HG03045 (cell line): Measurements from ENCODE around the gene KRTAP9-6.
"Not testable (repeated sequence)": the region's sequence is repeated elsewhere in the genome, so short reads cannot be mapped to it uniquely, and the experiment has no call there.

Experiments
- ATAC-seq: cut with Tn5 transposase; IDR thresholded peaks from one replicate; pipeline ENCODE4 v1.9.1; 2021; ENCODE audit warnings: mild to moderate bottlenecking, moderate library complexity; ENCODE audit not compliant: unreplicated experiment

The KRTAP9-6 gene

DNA sequence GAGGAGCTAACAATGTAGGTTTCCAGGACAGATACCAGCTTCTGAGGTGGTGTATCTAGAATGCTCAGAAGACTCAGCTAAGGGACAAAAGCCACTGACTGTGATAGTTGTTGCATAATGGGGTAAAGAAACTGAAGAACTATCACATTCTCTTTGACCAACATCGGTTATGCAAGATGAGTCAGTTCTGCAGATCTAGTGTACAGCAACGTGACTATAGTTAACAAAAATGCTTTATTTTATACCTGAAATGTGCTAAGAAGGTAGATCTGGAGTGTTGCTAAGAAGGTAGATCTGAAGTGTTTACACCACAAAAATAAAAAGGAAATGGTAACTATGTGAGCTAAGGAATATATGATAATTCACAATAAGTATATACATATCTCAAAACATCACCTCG lies 2.5 kb downstream of the KRTAP9-6 start:
- ATAC-seq = no peak

DNA sequence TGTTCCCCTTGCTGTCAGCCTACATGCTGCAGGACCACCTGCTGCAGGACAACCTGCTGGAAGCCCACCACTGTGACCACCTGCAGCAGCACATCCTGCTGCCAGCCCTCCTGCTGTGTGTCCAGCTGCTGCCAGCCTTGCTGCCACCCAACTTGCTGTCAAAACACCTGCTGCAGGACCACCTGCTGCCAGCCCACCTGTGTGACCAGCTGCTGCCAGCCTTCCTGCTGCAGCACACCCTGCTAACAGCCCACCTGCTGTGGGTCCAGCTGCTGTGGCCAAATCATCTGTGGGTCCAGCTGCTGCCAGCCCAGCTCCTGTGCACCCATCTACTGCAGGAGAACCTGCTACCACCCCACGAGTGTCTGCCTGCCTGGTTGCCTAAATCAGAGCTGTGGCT lies 6.1 kb downstream of the KRTAP9-6 start:
- ATAC-seq = not testable (repeated sequence)

DNA sequence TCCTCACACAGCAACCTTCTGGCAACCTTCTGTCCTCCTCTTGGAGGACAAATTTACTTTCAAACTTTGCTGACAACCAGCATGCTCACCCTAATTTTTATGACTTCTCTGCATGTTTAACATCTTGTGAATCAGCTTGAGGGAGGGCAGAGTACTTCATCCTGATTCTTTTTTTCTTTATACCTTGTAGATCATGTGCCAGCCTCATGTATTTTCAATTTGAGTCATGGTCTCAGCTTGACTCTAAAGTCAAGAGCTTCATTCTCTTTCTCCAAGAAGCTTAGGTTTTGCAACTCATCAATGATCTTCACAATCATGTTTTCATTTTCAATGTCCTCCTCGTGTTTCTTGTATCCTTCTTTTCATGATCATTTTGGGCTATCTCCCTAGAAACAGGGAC lies 6.7 kb downstream of the KRTAP9-6 start:
- ATAC-seq = no peak

DNA sequence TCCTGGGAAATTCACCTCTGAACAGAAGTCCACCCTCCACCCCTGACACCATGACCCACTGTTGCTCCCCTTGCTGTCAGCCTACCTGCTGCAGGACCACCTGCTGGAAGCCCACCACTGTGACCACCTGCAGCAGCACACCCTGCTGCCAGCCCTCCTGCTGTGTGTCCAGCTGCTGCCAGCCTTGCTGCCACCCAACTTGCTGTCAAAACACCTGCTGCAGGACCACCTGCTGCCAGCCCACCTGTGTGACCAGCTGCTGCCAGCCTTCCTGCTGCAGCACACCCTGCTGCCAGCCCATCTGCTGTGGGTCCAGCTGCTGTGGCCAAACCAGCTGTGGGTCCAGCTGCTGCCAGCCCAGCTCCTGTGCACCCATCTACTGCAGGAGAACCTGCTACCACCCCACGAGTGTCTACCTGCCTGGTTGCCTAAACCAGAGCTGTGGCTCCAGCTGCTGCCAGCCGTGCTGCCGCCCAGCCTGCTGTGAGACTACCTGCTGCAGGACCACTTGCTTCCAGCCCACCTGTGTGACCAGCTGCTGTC lies 10.5 kb downstream of the KRTAP9-6 start, which contains the start of gene KRTAP9-7:
KRTAP9-7 (plus strand) TSS at position 51 of the 543 bp plus-strand sequence; CDS start at position 51, 0 bp downstream.
- not testable (repeated sequence) for ATAC-seq

DNA sequence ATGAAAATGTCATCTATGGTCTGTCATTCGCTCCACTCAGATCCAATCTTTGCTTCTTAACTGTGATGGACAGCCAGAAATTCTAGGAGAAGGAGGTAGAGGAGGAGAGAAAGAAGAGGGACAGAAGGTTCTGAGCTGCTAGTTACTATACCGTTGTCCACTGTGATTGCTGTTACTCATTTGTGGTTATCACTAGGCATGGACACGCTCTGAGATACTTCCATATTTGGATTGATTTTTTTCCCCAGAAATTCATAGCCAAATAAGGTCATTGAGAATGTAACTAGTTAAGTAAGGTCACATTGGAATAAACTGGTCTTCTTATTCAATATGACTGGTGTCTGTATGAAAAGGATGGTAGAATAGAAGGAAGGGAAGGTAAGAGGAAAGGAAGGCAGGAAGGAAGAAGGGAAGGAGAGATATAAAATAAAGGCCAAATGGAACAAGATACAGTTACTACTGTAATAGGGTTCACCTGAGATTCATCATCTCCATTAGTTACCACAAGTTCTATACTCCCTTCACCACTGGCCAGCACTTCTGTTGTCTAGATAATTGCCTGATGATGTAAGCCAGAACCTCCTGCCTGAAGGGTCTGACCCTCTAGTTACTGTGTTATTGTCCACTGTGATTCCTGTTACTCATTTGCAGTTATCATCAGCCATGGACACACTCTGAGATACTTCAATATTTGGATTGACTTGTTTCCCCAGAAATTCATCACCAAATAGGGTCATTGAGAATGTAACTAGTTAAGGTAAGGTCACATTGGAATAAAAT lies 13.2 kb downstream of the KRTAP9-6 start:
- ATAC-seq = no peak

DNA sequence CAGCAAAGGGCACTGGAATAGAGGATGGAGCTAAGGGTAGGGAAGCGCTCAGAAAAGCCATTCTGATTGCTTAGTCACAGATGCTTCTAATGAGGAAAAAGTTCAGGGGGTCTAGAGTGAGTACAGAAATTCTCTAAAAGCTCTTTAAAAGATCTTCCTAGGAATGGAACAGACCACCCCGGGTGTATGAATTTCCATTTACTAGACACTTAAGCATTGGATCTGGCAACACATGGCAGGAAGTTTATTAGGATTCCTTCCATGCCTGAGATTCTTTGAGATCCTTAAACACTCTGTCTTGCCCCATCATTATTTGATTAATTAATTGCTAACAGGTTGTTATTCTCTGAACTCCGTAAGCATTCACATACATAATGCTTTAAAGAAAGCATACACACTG lies 18.9 kb downstream of the KRTAP9-6 start:
- ATAC-seq = no peak

DNA sequence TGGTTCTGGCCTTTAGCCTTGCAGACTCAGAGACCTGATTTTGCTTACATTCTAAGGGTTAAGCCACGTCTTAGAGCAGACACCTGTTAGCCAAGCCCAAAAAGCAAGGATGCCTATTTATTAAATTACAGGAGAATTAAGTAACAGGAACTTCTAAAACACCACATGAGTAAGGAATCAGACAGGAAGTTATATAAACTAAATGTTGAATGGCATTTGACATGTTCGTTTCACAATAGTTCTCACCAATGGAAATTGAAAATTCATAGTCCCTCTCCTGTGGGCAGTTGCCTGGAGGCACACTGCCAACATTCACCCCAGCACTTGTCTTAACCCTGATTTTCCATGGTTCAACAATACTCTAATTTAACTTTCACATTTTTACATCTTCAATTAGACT lies 19.4 kb downstream of the KRTAP9-6 start:
- ATAC-seq = no peak

DNA sequence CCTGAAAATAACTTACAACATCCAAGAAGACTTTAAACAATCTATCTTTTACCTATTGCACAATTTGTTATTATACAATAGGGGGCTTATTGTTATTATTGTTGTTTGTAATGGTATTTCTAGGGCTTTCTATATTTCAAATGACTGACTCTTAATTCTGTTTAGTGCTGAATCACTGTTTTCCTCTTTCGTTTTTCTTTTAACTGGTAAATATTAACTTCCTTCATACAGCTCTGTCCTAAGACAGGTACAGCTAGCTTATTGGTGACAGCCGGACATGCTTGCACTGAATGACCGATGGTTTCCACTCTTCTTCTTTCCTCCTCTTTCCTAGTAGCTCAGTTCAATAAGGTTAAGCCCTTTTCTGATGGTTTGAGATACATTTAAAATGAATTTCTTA lies 21.9 kb downstream of the KRTAP9-6 start:
- no peak for ATAC-seq

DNA sequence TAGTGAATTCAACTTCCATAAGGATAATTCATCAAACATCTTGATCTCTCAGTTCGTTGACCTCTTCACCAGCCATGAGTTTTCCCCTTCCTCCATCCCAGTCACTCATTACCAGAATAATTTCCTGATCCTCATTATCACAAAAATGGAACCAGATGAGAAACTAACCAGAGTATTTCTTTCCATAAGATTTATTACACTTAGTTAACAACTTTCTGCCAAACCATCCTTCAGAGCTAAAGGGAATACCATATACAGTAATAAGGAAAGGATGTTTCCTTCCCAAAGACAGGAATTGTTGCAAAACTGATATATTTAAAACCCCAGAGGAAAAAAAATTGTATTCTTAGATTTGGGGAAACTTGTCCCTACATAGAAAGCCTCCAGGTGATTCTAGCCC lies 28.8 kb downstream of the KRTAP9-6 start:
- no peak for ATAC-seq

DNA sequence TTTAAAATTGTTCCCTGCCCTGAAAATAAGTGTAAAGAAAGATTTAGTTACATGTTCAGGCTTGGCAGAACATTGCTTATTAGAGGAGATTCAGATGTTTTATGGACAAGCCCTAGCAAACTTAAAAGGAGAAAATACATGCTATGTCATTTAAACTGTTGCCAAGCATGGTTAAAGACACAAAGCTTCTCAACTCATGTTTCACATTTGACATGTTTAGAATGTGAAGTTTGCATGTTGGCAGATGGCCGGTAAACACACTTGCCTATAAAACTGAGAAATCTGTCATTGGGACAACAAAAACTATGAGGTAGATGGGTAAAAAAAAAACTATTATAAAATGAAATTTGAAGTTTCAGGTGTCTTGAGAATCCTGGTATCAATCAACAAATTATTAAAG lies 31.7 kb downstream of the KRTAP9-6 start:
- no peak for ATAC-seq

DNA sequence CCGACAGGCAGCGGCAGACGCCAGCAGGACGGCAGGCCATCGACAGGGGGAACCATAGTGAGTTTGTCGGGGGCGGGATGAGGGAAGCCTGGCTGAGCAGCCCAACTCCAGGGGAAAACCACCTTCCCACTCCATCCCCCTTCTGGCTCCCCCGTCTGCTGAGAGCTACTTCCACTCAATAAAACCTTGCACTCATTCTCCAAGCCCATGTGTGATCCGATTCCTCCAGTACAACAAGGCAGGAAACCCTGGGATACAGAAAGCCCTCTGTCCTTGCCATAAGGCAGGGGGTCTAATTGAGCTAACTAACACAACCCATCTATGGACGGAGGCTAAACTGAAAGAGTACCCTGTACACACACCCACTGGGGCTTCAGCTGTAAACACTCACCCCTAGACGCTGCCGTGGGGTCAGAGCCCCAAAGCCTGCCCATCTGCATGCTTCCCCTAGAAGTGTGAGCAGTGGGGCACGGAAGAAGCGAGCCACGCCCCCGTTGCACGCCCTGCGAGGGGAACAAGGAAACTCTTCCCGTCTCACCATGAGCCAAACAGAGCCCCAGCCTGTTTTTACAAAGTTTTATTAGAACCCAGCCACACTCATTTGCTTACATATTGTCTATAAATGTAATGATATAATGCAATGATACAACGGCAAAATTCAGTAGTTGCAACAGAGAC lies 33.4 kb downstream of the KRTAP9-6 start:
- no peak for ATAC-seq

DNA sequence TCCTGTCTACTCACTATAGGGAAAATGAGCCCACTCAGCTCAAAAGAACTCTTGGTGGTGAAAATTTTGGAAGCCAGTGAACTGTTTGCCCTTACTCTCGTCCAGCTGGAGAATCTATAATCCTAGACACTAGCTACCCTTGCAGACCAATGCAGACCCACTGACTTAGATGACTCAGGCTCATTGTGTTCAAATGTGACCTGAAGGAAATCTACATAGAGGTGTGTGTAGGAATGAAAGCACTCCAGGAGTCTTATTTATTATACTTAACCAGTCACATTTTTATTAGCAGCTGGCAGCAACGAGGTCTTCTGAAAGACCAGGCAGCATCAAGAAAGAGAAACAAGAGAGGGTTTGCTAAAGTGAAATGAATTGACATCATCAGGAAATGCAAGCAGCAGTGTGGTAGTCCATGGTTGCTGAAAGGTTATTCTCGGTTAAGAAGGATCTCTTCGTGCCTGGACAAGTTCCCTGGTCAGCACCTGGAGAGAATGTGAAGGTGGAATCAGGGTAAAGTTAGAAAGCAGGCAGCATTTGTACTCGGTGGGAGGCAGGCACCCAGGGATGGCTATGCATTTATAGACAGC lies 36.1 kb downstream of the KRTAP9-6 start:
- ATAC-seq = no peak

DNA sequence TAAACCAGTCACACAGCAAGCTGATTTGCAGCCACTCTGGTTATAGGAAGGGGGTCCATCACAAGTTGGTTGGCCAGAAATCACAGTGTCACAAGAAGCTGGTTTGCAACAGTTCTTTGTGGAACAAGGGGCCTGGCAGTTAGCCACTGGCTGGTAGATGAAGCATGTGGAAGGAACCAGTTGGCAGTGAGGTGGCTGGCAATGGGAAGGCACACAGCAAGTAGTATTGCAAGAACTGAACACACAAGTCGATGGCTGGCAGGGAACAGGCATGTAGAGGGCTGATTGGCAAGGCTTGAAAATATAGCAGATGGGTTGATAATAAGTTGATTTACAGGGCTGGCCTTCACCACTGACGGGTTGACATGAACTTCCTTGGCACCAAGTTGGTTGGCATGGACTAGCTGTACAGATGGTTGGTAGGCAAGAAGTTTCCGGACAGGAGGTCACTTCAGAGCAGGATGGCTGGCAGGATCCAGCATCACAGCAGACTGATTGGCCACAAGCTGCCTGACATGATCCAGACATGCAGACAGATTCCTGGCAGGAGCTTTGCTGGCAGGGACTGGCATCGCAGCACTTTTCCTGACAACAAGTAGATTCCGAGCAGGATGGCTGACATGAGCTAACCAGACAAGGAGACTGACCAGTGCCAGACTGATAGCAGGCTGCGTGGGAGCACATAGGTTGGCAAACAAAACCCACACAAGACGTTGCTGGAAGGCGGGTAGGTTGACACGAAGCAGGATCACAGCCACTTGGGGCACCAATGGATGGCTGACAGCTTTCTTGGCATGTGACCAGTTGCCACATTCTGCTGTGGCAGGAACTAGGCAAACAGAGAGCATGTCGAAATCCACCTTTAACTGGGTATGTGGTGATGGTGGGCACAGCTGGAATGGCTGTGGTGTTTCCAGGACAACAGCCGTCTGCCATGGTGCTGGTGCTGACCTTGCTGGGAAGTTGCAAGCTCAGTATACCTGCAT lies 37.0 kb downstream of the KRTAP9-6 start, which contains the start of gene KRTAP29-1:
KRTAP29-1 (minus strand) TSS at position 936 of the 986 bp plus-strand sequence; CDS start at position 936, 0 bp downstream.
- ATAC-seq = no peak

DNA sequence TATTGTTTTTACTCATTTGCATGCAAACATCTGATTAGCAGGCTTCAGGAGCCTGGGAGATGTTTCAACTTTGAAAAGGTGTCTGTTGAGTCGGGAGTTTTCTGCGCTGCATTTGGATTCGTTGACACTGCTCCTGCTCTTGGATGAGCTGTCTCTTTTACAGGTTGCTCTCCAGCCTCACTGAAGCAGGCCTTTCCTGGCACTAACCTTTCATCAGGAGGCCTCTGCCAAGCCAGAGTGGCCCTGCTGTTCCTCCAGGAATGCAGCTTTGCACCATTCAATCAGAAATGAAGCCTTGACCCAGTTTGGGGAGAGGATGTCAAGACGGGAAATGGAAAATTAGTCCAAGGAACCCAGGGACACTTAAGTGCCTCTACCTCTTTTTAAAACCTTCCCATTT lies 37.8 kb downstream of the KRTAP9-6 start:
- ATAC-seq = no peak

DNA sequence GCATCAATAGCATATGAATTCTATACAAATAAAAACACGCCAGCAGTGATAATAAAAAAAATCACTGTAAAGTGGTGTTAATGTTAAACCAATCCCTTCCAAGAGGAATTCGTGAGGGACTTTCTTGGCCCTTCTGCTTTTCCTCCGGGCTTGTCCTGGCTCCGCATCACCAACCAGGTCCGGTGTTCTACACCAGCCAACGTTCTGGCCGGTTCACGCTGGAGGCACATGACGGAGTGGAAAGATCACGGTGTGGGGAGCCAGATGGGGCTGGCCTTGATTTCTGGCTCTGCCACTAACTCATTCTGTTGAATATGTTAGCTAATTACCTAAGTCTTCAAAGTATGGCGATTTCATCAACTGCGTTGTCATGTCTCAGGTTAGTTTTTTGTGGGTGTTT lies 38.9 kb downstream of the KRTAP9-6 start:
- ATAC-seq = no peak

DNA sequence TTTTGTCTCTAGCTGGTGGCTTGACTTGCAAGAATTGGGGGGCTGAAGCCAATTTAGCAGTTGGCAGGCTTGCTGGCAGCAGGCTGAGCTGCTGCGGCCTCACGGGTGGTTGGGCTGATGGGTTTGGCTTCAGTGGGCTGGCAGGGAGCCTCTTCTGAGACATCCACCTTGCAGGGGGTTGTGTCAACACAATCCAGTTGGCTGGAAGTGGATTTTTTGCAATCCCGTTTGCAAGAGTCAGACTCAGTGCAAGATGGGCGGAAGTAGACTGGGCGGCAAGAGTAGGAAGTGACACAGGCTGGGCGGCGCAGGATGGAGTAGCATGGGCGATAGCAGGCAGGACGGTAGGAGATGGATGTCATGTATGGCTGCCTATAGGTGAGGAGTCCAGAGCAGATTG lies 42.5 kb downstream of the KRTAP9-6 start:
- no peak for ATAC-seq

DNA sequence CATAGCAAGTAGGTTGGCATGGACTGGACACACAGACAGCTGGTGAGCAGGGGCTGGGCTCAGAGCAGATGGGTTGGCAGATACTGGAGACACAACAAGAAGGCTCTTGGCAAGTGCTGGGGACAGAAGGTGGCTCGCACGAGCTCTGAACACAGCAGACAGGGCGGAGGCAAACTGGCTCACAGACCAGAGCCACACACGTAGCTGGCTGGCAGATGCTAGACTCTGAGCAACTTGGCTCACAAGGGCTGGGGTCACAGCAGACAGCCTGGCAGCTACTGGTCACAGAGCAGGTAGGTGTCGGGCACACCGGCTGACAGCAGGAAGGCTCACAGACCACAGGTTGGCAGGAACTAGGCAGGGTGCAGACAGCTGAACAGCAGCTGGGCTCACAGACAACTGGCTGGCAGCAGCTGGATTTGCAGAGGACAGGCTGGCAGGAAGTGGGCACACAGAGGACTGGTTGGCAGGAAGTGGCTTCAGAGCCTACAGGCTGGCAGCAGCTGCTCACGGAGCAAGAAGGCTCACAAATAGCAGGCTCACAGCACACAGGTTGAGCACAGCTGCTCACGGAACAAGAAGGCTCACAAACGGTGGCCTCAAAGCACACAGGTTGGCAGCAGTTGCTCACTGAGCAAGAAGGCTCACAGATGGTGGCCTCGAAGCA lies 43.2 kb downstream of the KRTAP9-6 start:
- no peak for ATAC-seq

DNA sequence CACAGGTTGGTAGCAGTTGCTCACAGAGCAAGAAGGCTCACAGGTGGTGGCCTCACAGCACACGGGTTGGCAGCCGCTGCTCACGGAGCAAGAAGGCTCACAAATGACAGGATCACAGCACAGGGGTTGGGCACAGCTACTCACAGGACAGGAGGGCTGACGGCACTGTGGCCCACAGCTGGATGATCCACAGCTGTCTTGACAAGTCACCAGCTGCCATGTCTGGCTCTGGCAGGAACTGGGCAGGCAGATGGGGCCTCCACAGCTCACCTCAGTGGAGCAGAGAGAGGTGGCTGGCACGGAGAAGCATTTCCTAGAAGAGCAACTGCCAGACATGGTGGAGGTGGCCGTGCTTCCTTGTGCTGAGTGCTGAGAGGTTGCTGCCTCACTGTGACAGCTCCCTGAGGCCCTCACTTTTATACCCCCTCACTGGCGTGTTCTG lies 43.8 kb downstream of the KRTAP9-6 start, which contains the start of gene KRTAP16-1:
KRTAP16-1 (minus strand) TSS at position 392 of the 442 bp plus-strand sequence; CDS start at position 336, 56 bp downstream.
- ATAC-seq = no peak

DNA sequence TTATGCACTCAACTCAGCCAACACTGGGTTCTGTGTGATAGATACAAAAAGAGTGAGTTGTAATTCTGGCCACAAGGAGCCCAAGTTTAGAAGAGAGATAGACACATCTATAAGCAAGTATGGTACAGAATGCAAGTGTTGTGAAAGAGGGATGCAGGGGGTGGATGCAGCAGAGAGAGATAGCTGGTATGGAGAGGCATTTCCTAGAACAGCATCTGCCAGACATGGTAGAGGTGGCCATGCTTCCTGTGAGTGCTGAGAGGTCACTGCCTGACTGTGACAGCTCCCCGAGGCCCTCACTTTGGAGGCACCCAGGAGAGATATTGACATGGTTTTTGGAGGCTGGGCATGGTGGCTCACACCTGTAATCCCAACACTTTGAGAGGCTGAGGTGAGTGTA lies 45.9 kb downstream of the KRTAP9-6 start:
- no peak for ATAC-seq
